ENCODE data around the gene STEEP1.

DNA sequence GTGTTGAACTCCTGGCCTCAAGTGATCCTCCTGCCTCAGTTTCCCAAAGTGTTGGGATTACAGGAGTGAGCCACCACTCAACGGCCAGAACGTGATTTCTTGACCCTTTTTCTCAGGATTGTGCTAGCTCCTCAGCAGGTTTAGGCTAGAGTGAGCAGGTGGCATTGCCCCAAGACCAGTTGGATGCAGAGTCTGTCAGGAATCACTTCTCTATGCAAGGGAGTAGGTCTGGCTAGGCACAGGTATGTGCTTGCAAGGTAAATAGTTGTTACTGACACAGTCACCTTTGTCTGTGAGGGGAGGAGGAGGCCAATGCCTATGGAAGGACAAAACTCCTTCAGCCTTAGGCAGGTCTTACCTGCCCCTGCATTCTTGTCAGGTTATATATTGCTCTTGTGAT is 72.7 kb downstream of the STEEP1 start:
- TF ChIP-seq, protein P1, sequence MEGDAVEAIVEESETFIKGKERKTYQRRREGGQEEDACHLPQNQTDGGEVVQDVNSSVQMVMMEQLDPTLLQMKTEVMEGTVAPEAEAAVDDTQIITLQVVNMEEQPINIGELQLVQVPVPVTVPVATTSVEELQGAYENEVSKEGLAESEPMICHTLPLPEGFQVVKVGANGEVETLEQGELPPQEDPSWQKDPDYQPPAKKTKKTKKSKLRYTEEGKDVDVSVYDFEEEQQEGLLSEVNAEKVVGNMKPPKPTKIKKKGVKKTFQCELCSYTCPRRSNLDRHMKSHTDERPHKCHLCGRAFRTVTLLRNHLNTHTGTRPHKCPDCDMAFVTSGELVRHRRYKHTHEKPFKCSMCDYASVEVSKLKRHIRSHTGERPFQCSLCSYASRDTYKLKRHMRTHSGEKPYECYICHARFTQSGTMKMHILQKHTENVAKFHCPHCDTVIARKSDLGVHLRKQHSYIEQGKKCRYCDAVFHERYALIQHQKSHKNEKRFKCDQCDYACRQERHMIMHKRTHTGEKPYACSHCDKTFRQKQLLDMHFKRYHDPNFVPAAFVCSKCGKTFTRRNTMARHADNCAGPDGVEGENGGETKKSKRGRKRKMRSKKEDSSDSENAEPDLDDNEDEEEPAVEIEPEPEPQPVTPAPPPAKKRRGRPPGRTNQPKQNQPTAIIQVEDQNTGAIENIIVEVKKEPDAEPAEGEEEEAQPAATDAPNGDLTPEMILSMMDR (IDR thresholded peaks at IDR 0.05) = no peak
- TF ChIP-seq POLR2AphosphoS5 (IDR thresholded peaks at IDR 0.05; ENCODE audit: insufficient read depth in 1 of 2, low read depth in 1 of 2) = no peak
- no peak for TF ChIP-seq POLR2A (IDR thresholded peaks at IDR 0.05)
